Measurements from ENCODE around the gene C3orf20.
"Not testable (repeated sequence)": the region's sequence is repeated elsewhere in the genome, so short reads cannot be mapped to it uniquely, and the experiment has no call there.

The C3orf20 gene

DNA sequence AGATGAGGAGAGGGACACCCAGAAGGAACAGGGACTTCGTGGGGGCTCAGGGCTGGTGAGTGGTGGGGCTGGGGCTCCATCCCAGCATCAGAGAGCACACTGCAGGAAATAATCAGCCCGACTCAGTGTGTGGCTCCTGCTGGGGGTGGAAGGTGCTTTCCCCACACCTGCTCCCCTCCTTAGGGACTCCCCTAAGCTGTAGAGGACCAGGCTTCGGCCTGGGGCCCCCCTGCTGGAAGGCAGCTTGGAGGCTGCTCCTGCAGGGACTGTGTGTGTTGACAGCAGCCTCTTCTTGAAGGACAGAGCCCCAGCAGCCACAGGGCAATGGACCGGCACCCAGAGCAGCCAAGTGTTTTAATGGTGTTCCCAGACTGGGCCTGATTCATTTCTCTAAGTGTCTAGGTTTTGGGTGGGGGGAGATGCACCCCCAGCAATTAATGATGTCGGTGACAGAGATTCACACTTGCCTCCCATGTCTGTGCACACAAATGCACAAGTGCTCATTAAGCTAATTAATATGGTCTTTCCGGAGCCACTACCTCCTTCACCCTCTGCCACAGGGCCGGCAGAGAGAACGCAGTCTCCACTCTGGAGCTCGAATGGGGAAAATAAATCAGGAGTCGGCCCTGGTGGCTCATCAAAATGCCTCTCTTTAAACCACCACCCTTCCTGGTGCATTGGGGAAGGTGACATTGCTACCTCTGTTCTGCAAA is 126.9 kb downstream of the C3orf20 start:
- DNase-seq = no peak

DNA sequence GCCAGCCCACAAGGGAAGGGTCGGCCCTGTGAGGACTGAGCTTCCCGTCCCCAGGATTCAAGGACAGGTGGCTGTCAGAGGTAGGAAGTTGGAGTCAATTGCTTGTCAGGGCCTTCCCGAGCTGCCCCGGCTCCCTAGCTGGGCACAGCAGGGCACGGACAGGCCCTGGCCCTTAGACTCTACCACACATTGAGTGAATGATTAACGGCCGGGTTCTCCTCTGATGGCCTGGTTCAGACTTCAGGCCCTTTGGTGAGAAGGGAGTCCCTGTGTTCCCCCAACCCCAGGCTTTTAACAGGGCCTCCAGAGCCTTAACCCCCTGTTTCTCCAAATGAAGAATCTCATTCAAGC is 127.4 kb downstream of the C3orf20 start:
- DNase-seq = no peak

DNA sequence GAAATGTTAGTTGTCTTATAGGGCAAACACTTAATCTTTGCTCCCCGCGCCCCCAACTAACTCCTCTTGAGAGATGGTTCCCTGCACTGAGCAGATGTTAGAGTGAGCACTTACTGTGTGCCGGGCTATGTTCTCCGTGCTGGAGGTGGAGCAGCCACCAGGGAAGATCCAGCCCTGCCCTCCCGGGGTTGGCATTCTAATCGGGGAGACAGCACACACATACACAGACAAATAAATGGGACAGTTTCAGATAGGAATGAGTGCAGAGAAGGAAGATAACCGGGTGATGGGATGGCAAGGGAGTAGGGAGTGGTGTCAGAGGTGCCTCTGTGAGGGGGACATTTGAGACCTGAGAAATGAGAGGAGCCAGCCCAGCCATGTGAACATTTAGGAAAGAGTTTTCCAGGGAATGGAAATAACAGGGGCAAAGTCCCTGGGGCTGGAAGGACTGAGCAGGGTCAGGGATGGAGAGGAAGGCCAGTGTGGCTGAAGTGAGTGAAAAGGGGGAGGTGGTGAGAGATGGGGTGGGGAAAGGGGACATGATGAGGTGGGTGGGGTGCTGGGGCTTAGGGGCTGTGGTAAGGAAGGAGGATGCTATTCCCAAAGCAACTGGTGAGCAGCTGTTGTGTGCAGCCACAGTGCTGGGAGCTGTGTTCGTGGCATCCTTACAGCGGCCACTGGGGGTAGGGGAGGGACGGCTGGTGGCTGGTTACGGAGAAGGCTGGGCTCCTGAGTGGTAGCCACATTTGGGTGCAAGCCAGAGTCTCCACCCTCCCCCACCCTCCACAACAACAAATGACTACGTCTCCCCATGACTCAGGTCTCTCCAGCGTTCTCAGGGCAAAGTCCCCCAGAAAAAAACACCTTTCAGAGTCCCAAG is 128.4 kb downstream of the C3orf20 start:
- DNase-seq = no peak

DNA sequence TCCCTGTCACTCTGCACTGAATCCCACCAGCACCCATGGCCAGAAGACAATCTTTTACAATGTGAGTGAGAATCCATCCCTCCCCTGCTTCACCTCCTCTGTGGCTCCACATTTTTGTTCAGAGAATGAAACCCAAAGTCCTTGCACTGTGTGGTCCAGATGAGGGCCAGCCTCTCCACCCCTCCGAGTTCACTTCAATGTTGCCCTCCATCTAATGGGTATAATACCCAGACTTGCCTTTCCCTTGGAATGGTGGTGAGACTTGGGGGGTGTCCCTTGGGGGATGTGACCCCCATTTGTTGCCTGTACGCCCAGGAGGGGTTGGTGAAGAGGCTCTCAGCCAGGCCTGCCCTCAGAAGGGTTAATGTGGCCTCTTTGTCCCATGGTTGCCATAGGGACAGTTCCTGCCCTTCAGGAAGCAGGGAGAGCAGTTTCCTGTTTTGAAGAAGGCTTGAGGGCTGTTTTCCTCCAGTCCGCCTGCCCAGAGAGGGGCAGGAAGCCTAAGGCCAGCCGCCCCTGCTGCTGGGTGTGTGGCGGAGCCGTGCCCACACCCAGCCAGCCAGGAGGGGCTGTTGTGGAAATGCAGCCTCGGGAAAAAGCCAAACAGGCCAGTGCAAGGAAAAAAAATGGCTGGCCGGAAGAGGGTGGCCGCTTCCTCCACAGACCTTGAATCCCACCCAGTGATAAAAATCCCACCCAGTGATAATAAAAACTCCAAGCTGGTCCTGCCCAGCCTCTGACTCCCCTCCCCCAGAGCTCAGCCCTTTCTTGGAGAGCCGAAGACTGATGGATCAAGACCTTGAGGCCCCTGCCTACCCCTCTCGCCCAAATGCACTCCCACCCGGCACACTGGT is 129.3 kb downstream of the C3orf20 start:
- peak; percentile 8 for DNase-seq

DNA sequence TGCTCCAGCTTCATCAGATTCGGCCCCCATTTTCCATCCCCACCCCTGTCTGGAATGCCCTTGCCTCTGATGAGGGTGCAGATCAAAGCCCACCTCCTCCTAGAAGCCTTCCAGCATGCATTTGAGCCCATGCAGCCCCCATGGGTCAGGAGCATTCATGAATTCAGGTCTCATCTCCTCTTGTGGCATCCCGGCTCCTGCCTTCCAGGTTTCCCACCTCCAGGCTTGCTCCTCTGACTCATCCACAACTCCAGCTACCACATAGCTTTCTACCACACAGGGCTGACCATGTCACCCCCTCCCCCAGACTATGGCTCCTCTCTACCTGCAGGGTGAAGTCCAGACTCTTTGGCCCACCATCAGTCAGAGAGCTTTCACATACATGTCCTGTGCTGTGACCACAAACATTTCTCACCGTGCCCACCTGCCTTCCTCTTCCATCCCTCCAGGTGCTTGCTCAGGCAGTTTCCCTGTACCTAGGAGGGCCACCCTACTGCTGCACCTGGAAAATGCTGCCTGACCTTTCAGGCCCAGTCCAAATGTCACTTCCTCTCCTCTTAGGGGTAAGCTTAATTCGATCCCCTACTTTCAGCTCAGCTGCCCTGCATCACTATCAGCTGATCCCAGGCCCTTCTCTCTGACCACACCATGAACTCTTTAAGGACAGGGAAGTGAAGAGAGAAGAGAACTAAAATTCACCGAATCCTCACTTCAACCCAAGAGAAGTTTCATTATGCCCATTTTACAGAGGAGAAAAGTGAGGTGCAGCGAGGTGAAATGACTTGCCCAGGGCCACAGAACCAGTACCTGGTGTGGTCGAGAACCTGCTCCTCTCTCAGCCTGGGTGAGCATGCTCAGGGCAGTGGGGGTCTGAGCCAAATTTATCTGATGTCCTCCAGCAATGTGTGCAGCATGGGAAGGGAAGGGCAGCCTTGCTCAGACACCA is 130.2 kb downstream of the C3orf20 start:
- DNase-seq = no peak

DNA sequence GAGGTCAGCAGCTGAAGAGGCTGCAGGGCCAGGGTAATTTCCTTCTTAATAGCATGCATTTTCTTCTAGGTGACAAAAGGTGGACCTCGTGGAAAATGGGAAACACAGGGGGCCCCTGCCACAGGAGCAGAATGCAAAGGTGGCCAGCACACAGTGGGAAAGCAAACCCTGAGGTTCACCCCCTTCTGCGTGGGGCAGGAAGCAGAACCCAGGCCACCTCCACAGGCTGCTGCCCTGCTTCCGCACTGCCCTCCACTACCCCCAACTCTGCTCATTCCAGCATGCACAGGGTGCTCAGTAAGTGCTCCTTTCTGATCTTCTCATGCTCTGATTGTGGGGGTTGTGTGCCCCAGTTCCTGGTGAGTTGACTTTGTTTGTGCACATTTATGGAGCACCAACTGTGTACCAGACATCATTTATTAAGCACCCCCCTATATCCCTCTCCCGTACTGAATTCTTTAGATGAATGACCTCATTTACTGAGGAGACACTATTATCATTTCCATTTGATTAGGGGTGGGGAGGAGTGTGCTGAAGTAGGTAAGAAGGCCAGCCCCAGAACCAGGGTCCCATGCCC is 131.1 kb downstream of the C3orf20 start:
- no peak for DNase-seq

DNA sequence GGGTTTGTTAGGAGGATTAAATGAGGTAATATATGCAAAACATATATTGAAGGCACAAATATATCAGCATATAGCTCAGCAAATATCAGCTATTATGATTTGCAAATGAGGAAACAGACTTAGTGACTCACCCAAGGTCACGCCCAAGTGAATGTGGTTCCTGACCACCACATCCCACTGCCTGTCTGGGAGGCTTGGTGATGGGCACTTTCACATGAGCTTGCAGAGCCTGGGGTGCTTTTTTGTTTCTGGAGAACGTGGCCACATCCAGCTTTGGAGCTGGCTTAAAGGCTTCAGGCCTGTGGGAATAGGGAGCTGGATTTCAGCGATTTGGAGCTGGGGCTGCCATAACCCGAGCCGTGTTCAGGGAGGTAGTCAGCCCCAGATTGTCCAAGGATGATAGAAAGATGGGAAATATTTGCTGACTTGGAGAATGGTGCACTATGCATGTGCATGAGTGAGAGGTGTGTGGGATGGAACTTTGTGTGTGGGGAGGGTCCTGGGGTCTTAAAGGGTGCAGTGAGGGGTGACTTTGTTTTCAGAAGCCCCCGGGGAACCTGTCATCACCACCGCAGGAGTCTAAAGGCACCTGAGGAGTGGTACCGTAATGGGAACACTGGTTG is 131.8 kb downstream of the C3orf20 start:
- no peak for DNase-seq

DNA sequence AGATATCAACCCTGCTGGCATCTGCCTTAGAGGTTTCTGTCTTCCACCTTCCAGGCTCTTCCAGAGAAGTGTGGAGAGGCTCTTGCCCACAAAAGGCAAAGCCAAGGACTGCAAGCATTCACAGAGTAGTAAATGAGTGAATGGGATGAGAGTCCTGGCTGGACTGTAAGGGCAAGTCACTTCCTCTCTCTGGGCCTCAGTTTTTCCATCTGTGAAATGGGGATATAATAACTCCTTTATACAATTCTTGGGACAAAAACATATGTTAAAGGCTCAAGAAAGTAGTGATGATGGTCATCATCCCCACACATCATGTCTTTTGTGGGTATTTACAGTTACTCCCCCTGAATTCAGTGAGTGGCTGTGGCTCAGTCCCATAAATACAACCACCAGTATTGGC is 133.1 kb downstream of the C3orf20 start:
- no peak for DNase-seq

DNA sequence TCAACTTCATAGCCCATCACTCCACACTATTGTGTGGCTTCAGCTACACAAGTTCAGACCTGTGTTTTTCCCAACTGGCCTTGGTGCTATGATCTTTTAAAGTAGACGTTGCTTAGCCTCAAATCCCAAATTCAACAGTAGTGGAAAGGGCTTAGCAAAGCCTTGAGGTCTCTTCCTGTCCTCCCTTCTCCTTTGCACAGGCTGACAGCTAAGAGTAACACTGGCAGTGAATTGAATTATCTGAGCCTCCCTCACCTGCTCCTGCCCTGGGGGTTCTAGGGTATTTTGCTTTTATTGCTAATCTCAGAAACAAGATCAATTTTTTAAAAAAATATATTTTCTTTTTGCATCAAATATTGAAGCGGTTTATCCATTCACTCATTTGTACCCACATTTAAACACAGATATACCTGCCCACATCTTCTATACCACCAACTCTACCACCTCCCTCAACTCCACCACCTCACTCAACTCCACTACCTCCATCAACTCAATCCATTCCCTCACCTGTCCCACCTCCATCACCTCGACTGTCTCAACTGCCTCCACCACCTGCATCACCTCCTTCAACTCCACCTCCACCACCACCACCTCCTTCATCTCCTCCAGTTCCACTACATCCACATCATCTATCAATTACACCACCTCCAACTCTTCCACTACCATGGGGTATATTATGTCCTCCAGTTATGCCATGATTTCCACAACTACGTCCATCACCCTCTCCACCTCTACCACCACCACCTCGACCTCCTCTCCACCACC is 133.7 kb downstream of the C3orf20 start:
- DNase-seq = no peak

DNA sequence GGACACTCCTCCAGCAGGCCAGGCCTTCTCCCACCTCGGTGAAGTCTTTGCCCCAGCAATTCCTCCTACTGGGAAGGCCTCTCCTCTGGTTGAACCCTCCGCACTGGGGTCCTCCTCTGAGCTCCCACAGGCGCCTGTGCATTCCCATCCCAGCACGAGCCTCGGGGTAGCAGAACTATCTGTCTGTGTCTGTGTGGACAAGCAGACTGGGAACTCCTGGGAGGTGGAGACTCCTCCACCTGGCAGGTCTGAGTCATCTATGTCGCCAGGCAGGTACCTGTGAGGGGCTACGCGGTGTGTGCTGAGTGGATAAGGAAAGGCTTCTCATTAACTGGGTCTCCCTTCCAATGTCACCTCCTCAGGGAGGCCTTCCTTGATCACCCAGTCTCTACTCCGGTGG is 134.7 kb downstream of the C3orf20 start:
- not testable (repeated sequence) for DNase-seq

DNA sequence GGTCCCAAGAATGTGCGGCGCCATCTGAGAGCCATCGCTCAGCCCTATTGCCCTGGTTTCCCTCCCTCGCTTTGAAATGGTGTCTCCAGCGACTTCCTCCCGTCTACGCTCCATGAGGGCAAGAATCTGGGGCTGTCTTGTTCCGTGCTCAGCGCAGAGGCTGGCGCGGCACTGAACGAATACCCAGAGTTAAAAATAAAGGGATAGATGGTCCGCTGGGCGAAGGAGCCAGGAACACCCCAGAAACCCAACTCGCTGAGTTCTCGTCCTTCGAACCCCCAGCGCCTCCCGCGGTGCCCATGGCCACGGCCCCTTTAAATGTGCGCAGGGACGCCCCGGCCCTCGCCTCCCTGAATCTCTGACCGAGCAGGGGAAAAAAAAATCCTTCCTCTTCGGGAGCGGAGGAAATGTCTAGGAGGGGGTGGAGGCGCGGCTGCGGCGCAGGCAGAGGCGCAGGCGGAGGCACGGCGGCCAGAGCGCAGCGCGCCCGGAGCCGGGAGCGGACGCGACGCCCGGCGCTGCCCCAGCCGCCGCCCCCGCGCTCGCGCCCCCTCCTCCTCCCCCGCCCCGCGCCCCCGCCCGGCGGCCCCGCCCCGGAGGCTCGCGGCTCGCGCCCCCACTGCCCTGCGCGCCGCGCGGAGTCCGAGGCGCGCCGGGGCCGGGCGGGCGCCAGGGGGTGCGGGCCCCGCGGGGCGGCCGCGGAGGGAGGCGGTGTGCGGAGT is 135.3 kb downstream of the C3orf20 start:
- peak; percentile 23 for DNase-seq

DNA sequence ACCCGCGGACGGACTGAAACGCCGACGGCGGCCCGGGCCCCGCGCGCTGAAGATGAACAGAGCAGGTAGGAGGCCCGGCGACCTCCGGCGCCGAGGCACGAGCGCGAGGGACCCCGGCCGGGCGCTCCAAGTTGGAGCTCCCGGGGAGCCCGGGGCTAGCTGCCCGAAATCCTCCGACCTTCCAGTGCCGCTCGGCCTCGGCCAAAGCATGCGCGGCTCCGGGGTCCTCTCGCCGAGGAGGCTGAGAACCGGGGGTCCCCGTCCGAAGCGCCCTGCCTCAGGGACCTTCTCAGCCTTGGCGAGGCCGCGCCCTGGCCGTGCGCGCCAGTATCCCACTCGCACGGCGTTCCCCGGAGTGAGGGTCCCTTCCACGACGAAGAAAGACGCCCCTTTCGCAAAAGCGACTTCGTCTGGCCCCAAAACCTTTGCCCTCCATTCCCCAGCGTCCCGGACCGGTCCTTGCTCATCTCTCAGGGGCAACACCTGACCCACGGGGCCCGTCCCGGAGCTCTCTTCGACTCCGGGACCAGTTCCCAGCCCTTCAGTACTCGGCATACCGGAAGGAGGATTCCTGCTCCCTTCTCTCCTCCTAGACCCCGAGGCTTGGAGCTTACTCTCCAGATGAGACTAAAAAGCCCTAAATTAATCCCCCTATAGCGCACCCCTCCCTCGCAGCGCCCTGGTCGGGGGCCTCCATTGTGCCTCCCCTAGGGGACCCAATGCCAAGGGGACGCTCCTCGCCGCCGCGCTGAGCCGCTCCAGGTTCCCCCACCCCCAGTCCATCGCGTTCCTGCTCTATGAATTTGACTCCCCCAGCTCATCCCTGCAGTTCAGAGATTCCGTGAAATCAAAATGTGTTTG is 136.1 kb downstream of the C3orf20 start:
- DNase-seq = no peak

DNA sequence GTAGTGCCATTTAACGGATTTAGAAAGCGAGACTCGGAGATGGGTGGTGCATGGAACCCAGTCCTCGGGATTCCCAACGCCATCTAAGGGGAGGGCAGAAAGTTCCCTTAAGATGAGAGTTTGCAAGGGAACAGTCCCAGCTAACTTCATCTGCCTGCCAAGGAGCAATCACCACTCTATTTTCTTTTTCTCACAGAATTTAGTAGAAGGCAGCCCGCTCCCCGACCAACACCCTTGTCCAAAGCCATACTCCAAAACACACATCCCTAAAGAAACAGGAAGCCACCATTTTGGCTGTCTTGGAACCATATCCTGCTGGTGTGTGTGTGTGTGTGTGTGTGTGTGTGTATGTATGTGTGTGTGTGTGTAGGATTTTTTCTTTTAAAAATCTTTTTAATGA is 136.7 kb downstream of the C3orf20 start:
- DNase-seq = no peak

DNA sequence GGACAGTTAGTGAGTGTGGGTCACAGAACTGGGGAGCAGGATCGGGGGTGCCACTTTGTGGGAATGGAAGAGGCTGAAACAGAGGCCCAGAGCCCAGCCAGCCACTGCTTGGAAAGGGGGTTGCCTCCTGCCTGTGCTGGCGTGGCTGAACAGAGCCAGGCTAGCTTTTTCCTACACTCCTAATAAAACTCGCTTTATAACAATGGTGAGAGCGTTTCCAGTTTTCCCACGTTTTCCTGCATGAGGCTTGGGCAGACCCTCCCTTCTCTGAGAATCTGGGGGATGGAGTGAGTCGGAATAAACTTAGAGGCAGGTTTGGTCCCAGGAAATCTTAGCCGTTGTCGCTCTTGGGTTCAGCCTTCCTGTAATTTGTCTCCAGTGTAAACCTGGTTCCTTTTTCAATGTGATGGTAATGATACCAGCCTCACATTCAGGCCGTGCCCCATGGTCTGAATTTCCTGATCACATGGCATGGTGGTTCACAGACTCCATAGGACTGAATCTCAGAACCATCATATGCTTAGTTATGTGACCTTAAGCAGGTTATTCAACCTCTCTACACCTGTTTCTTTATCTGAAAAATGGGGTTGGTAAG is 137.4 kb downstream of the C3orf20 start:
- no peak for DNase-seq

DNA sequence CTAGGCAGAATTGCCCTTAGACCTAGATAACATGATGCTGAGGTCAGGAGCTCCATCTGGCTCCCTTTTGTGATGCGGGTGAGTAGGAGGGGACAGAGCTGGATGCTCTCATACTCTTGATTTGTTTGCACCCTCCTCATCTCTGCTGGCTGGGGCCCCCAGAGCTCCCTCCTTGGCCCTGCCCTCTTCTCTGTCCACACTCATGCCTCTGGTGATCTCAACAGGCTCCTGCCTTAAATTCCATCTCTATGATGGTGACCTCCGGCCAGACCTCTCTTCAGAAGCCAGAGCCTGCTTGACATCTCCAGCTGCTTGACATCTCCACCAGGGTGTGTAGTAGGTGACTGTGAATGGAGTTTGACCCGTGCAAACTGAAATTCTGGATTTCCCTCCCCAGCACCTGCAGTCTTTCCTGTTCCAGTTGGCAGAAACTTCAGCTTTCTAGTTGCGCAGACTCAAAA is 139.5 kb downstream of the C3orf20 start:
- DNase-seq = no peak

DNA sequence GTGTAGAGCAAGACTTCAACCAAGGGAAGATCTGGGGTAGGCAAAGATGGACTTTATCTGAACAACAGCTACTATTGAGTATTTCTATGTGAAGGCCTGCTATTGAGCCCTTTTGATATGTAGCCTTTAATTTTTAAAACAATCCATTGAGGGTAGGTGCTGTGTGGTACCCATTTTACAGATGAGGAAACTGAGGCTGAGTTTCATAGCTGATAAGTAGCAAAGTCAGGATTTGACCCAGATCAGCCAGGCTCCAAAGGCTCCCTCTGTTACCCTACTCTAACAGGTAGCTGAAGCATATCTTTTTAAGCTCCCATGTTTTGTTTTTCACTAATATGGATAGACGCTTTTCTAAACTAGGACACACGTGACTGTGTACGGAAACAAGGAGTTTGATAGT is 141.4 kb downstream of the C3orf20 start:
- DNase-seq = no peak

DNA sequence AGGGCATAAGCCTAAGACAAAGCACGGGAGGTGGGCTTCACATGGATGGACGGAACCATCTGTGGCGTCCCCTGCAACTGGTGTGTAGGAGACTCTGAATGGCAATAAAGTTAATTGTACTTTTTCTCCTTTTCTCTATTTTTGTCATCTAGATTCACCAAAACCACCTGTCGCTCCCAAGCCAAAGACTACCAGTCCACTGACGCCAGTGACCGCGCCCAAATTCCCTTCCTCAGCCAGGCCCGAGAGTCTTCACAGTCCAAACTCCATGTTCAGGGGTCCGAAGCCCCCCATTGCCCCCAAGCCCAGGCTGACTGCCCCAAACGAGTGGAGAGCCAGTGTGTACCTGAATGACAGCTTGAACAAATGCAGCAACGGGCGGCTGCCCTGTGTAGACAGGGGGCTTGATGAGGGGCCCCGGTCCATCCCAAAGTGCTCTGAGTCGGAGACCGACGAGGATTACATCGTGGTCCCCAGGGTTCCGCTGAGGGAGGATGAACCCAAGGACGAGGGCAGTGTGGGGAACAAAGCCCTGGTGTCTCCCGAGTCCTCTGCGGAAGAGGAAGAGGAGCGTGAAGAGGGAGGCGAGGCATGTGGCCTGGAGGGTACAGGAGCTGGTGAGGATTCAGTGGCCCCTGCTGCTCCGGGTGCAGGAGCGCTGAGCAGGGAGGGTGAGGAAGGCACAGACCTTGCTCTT is 144.0 kb downstream of the C3orf20 start, which contains the start of gene FGD5:
Gene FGD5, plus strand, starts transcription at position 159 of the 697 bp plus-strand sequence. Its CDS starts 110 bp downstream, at position 269.
- no peak for DNase-seq

DNA sequence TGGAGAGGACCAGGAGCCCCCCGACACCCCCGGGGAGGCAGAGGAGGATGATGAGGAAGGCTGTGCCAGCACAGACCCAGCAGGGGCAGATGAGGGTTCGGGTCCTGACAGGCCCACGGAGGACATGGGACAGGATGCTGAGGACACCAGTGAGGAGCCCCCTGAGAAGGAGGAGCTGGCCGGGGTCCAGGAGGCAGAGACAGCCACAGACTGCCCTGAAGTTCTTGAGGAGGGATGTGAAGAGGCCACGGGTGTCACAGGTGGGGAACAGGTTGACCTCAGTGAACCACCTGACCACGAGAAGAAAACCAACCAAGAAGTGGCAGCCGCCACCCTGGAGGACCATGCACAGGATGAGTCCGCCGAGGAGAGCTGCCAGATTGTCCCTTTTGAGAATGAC is 144.7 kb downstream of the C3orf20 start:
- DNase-seq = no peak
